ENCODE data around the gene NISCH.

NISCH gene

DNA sequence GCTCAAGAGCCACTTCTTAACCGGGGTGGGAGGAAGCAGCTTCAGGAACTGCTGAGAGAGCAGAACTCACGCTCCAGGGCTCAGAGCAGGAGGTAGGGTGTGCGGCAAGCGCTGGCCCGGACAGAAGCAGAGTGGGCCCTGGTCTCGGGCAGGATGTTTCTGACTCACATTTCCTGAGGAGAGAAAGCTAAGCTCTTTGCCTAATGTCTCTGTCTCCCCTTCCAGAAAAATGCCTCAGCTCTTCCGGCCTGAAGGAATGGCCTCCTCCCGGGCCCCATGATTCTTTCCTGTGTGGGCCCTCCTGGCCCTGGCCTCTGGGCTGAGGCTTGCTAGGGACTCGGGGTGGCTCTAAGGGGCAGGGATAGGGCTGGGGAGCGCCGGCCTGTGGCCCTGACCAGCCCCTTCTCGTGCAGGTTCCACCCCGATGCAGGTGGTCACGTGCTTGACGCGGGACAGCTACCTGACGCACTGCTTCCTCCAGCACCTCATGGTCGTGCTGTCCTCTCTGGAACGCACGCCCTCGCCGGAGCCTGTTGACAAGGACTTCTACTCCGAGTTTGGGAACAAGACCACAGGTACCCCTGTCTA lies 35.6 kb downstream of the NISCH start:
- no peak for DNase-seq (ENCODE audit: low read depth in 2 of 2)

GRCh38 chr3:52492059-52492458 lies 36.7 kb downstream of the NISCH start:
- no peak for DNase-seq (ENCODE audit: low read depth in 2 of 2)

DNA sequence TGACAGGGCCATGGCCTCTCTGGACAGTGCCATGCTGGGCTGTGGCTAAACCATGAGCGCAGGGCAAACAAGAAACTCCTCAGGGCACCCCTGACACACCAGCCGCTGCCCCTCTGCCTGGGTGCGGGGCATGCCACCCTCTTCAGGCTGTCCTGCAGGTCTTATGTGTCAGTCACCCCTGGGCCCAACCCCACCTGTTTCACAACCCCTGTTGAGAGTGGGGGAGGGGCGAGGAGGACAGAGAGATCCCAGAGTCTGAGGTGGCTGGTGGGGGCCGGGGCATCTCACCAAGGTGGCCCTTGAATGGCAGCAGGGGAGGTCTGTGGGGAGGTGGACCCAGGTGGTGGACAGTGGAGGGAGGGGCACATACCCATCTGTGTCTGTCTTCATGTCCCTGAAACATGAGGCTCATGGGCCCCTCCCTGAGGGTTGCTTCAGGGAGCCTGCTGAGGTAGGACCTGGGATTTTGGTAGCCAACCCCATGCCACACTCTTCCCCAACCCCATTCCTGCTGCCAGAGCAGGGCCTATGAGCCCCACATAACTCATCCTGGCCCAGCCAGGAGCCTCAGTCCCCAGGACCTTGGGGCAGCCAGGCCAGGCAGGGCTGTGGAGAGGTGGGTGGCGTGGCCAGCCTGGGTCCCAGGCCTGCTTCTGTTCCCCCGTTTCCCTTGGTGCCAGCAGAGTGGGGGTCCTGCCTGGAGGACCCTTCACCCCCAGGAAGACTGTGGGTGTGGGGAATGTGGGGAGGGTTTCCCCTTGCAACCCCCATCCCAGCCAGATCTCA lies 38.0 kb downstream of the NISCH start:
- DNase-seq (ENCODE audit: low read depth in 2 of 2): no peak

- DNase-seq (ENCODE audit: low read depth in 2 of 2): no peak
Measured at GRCh38 chr3:52494445-52494844, 39.0 kb downstream of the NISCH start.

DNA sequence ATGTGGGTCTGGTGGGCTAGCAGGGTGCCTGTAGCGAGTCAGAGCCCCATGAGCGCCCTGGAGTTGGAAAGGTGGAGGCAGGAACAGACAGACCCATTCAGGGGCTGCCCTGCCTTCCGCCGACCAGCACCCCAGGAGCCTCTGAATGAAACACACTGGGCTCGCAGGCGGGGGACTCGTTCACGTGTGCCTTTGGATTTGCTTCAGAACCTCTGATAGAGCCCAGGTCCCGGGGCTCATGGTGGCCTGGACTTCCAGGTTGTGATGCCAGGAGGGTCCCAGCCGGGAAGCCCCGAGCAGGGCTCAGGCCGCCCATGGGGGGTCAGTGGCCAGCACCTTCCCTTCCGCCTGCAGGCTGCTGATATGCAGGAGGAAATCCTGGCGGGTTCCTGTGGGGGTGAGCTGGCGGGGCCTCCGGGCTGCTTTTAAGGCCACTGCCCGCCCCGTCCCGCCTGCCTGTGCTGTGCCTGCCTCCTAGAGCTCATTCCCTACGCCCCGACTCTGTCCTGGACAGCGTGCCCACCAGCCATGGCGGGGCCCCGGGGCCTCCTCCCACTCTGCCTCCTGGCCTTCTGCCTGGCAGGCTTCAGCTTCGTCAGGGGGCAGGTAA lies 39.6 kb downstream of the NISCH start, which contains the start of gene STAB1:
Gene STAB1 (plus strand): TSS at position 453 of the 610 bp plus-strand sequence. CDS start 76 bp downstream, at position 529.
- DNase-seq (ENCODE audit: low read depth in 2 of 2): no peak

DNA sequence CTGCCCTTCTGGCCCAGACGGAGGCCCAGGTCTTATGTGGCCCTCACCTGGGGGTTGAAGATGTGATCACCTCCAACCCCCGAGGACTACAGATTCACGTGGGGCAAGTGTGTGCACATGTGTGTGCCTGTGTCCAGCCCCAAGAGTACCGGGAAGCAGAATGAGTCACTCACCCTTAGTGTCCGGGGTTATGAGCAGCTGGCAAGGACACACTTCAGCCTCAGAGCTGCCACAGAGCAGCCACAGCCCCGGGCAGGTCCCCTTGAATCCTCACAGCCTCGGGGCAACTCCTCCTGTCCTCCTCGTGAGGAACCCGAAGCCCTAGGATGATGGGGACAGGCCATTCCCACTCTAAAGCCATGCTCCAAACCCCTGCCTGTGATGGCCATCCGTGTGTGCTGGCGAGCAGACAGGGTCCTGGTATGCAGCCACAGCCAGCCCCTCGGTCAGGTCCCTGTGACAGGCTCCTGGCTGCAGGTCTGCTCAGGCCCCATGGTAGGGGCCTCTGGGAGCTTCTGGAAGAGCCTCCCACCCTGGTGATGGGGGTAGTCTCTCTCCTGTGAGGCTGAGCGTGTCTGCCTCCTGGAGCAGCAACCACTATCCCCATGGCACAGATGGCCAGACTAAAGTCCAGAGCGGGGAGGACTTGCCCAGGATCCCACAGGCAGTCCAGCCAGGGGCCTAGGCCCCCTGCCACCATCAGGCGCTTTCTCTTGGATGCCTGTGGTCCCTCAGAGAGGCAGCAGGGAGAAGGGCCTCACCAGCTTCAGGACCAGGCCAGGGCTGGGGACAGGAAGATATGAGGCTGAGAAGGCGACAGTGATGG lies 40.6 kb downstream of the NISCH start:
- no peak for DNase-seq (ENCODE audit: low read depth in 2 of 2)

GRCh38 chr3:52498137-52499054 lies 43.0 kb downstream of the NISCH start:
- DNase-seq (ENCODE audit: low read depth in 2 of 2): no peak

- no peak for DNase-seq (ENCODE audit: low read depth in 2 of 2)
Measured at GRCh38 chr3:52501046-52501445, 45.6 kb downstream of the NISCH start.

- DNase-seq (ENCODE audit: low read depth in 2 of 2): no peak
Measured at GRCh38 chr3:52502001-52502400, 46.6 kb downstream of the NISCH start.

- no peak for DNase-seq (ENCODE audit: low read depth in 2 of 2)
Measured at GRCh38 chr3:52502808-52503350, 47.5 kb downstream of the NISCH start.

DNA sequence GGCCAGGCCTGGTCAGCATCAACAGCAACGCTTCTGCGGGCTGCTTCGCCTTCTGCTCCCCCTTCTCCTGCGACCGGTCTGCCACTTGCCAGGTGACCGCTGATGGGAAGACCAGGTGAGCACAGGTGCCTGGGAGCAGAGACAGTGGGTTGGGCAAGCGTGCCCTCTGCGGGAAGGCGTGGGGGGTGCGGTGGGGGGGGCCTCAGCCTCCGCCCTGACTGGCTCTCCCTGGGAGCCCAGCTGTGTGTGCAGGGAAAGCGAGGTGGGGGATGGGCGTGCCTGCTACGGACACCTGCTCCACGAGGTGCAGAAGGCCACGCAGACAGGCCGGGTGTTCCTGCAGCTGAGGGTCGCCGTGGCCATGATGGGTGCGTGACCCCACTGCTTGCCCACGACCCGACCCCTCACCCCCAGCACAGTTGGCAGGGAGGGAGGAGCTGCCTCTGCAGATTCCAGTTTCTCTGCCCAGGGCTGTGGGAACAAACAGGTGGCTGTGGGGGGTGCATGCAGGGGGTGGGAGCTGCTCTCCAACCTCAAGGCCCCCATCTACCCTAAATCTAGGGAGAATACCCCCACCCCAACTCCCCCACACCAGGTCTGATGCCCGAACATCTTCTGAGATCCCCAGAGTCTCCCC lies 48.5 kb downstream of the NISCH start:
- DNase-seq (ENCODE audit: low read depth in 2 of 2): no peak

GRCh38 chr3:52504977-52505376 lies 49.6 kb downstream of the NISCH start:
- DNase-seq (ENCODE audit: low read depth in 2 of 2): no peak

DNA sequence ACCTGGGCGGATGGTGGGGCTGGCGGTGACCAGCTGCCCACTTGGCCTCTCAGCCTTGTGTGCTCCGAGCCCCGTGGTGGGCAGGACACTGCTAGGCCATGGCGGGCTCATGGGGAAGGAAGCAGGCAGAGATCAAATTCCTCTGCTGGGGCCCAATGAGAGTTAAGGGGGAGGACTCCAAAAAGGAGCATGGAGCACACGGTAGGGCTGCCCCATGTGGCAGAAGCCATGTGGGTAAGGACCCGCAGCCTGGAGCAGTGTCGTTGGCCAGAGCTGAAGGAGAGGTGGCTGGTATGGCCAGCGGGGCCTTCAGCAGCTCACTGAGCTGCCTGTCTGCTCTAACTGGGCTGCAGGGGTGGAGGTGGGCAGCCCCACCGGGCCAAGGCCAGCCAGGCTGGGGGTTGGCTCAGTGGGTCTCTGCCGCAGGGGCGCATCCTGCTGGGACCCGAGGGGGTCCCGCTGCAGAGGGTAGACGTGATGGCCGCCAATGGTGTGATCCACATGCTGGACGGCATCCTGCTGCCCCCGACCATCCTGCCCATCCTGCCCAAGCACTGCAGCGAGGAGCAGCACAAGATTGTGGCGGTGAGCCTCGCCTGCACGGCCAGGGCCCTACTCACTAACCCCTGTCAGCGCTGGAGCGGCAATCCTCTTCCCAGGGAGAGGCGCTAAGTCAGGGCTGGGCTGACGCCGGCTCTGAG lies 51.0 kb downstream of the NISCH start:
- DNase-seq (ENCODE audit: low read depth in 2 of 2): no peak

DNA sequence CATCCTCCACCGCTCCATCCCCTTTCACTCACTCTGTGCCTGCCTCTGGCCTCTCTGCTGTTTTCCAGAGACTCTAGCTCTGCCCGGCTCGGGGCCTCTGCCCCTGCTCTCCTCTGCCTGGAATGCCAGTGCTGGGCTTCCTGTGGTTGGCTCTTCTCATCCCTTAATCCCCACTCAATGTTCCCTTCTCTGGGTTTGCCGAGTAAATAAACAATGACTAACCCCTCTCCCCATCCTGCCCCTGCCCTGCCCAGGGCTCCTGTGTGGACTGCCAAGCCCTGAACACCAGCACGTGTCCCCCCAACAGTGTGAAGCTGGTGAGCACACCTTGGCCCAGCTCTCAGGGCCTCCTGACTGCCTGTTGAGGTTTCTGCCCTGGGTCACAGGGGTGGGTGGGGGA lies 52.0 kb downstream of the NISCH start:
- no peak for DNase-seq (ENCODE audit: low read depth in 2 of 2)

DNA sequence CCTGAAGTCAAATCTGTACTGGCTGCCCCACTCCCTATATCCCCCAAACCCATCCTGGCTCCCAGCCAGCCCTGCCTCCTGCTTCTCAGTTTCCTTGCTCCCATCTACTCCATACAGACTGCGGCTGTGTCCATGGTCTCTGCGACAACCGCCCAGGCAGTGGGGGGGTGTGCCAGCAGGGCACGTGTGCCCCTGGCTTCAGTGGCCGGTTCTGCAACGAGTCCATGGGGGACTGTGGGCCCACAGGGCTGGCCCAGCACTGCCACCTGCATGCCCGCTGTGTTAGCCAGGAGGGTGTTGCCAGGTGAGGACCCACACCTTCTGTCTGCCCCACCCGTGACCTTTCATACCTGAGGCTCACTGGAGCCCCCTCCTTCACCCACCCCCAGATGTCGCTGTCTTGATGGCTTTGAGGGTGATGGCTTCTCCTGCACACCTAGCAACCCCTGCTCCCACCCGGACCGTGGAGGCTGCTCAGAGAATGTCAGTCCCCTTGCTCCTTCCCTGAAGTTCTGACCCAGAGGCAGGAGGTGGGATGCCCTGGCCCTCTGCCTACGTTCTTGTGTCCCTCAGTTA lies 54.4 kb downstream of the NISCH start:
- DNase-seq (ENCODE audit: low read depth in 2 of 2): no peak

- no peak for DNase-seq (ENCODE audit: low read depth in 2 of 2)
Measured at GRCh38 chr3:52511509-52511908, 56.1 kb downstream of the NISCH start.

DNA sequence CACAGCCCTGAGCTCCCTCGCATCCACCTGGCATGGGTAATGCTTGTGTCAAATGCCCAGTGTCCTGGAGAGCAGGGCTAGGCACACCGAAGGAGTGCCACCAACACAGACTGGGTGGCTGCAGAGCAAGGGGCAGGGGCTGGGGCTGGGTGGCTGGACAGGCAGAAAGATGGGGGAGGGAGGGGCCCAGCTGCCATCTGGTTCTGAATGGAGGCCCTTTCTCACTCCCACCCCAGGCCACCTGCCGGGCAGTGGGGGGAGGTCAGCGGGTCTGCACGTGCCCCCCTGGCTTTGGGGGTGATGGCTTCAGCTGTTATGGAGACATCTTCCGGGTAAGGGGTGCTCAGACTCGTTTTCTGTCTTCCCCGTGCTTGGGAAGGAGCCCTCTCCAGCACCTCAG lies 56.7 kb downstream of the NISCH start:
- no peak for DNase-seq (ENCODE audit: low read depth in 2 of 2)

DNA sequence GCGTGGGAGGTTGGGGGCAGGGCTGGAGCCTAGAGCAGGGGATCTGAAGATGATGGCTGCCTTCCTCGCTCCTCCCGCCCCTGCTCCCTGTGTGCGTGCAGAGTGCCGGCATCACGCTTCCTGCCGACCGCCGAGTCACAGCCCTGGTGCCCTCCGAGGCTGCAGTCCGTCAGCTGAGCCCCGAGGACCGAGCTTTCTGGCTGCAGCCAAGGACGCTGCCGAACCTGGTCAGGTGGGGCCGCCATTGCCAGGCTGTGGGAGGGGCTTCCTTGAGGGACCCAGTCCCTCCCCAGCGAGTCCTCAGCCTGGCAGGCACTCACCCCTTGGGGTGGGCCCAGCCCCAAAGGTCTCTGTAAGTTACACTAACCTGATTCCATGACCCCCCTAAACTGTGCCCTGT lies 57.3 kb downstream of the NISCH start:
- no peak for DNase-seq (ENCODE audit: low read depth in 2 of 2)

DNA sequence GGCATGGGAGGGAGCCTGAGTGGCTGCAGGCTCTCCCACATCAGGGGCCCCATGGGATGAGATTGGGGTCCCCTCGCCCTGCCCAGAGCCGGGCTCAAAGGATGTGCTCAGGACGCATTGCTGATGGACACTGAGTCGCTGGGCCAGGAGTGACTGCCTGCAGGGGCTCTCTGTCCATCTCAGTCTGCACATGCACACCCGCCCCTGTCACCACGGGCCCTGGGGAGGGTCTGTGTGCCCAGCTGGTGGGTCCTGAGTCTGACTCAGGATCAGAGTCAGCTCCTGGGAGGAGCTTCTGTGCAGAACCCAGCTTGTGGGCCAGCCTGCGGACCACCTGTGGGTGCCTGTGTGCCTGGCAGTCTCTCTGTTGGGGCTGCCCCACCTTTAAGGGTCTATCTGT lies 57.9 kb downstream of the NISCH start:
- DNase-seq (ENCODE audit: low read depth in 2 of 2): no peak

Measured in stimulated activated CD4-positive, alpha-beta T cell treated with anti-CD3 and anti-CD28 coated beads, Interleukin-4, amount 100 ng/mL, for 48 hours (primary cell).